Right lobe of liver (tissue), 6 donors: ENCODE results near the gene ULBP1. TPM values are rescaled to one million over a fixed set of nuclear protein-coding genes. Genes with fewer than 3 reads are reported as not detected.
"Not testable (repeated sequence)": the region's sequence is repeated elsewhere in the genome, so short reads cannot be mapped to it uniquely, and the experiment has no call there.

Source experiments
- ATAC-seq, 4 donors: fragments of 200-7000 bp; cut with Tn5 transposase; one replicate each; pipeline ENCODE4 v1.9.1; 2020; ENCODE audit warnings: mild to moderate bottlenecking in 4 of 4, moderate library complexity in 4 of 4
- DNase-seq, 3 donors: peaks; one replicate each; pipeline ENCODE4 v3.0.0-alpha.2; 2020
- H3K27ac ChIP-seq, 3 donors: fragments of 200-600 bp; one replicate each; pipeline ENCODE4 v1.8.0; 2022
- H3K27me3 ChIP-seq, 2 donors: fragments of 200-600 bp; one replicate each; pipeline ENCODE4 v1.8.0; 2022
- H3K36me3 ChIP-seq, 4 donors: fragments of 200-600 bp; sonication (generic) in 1 of 4; one replicate each; pipeline versions ENCODE4 v1.5.1 to v1.8.0; 2017 to 2022; ENCODE audit warnings: control low read depth in 1 of 4
- H3K4me1 ChIP-seq, 4 donors: fragments of 200-600 bp; sonication (generic) in 1 of 4; one replicate each; pipeline versions ENCODE4 v1.5.1 to v1.8.0; 2017 to 2022; ENCODE audit warnings: control low read depth in 1 of 4
- H3K4me3 ChIP-seq, 3 donors: fragments of 200-600 bp; one replicate each; pipeline ENCODE4 v1.8.0; 2022
- H3K9me3 ChIP-seq, 4 donors: fragments of 200-600 bp; sonication (generic) in 1 of 4; one replicate each; pipeline versions ENCODE4 v1.5.1 to v1.8.0; 2017 to 2022; ENCODE audit warnings: control low read depth in 1 of 4
- CTCF ChIP-seq, 4 donors: fragments of 200-600 bp in 3 of 4; fragments of 450-650 bp in 1 of 4; IDR thresholded peaks; one replicate each; pipeline versions ENCODE4 v1.5.1 to v1.8.0; 2016 to 2022; ENCODE audit warnings: antibody characterized with exemption in 4 of 4, mild to moderate bottlenecking in 2 of 4
- POLR2A ChIP-seq: fragments of 450-650 bp; IDR thresholded peaks from one replicate; pipeline ENCODE4 v1.6.1; 2017; ENCODE audit warnings: antibody characterized with exemption, mild to moderate bottlenecking
- WGBS: methylation state at CpG from one replicate; pipeline ENCODE4 v1.1.6; 2018; ENCODE audit warnings: low coverage, low lambda C conversion rate; ENCODE audit not compliant: insufficient coverage; ENCODE audit errors: missing lambda C conversion rate; 5-methylcytosine and 5-hydroxymethylcytosine counted together
- intact Hi-C, 2 donors: fragments of 100-400 bp; cut with DNase I; formaldehyde crosslinking; loops; one replicate each; pipeline versions ENCODE4 v1.11.2 to v1.14.1; 2022
- long read RNA-seq: library from polyadenylated mRNA; unstranded; transcript quantifications from one replicate; pipeline ENCODE4 v2.0.0, GENCODE V29; 2019
- total RNA-seq, 6 experiments: library from RNA; depleted of rRNA in 2 of 6; stranded (reverse); fragments of >200 nt in 2 of 6; fragmentation: NEBNext Ultra II Directional in 3 of 6; extraction: Animal tissue kit (Norgen Biotek cat#: 25700) in 3 of 6; gene quantifications; one replicate each; pipeline versions ENCODE4 v1.1.0 to v1.2.4, GENCODE V29; 2016 to 2023
- donor health status: DM: no; HTN: yes; CAD: no.
- donor health status: DM: no; HTN: no; CAD: no.
- donor health status: DM: no; HTN: no; CAD: no.
- donor health status: DM: no; HTN: yes; CAD: no.
- donor health status: DM: no; HTN: yes; CAD: no.

ULBP1 gene
- total RNA-seq = under 1 TPM in 5 of 6 experiments, not detected in 1; 0.07 to 0.43 (median 0.12) TPM
- long read RNA-seq = 0 reads

GRCh38 chr6:149963462-149964307, at the start of gene ULBP1:
Gene ULBP1, plus strand, starts transcription at chr6:149963943. Its CDS starts 107 bp downstream, at chr6:149964050.
- TF ChIP-seq POLR2A (no peak), CTCF (IDR thresholded peaks at IDR 0.05) (no peak)
- H3K27ac ChIP-seq = no peak within 1 kb of the TSS
- WGBS = 1% methylated on average over 29 of the region's 69 CpGs
- no peaks in the 10 kb centered on the region for H3K9me3 ChIP-seq
- intact Hi-C loops = no loop called here
- ATAC-seq (peak; percentile 86 to 95 (median 90)), DNase-seq (peak; percentile 82 to 91 (median 86))
- H3K27me3 ChIP-seq = peaks cover 0 to 10% of the 10 kb centered on the region in 2 donors
- no peaks in the 10 kb centered on the region for H3K4me1 ChIP-seq
- H3K4me3 ChIP-seq = peak within 1 kb of the TSS; percentile 29 to 60 (median 46)
- no peaks in the 10 kb centered on the region for H3K36me3 ChIP-seq

- Histone ChIP-seq H3K4me1 (no peaks in the 10 kb centered on the region), H3K4me3 (no peak overlapping the region), H3K9me3 (no peaks in the 10 kb centered on the region), H3K27ac (no peak overlapping the region), H3K27me3 (no peaks in the 10 kb centered on the region), H3K36me3 (no peaks in the 10 kb centered on the region)
- 86% methylated on average over 10 of the region's 10 CpGs for WGBS
- ATAC-seq (no peak), DNase-seq (no peak)
- TF ChIP-seq CTCF (IDR thresholded peaks at IDR 0.05) (no peak), POLR2A (no peak)
- intact Hi-C loops = no loop called here
Measured at GRCh38 chr6:149915970-149916865, 47.5 kb upstream of the ULBP1 start.

- no peaks in the 10 kb centered on the region for H3K36me3 ChIP-seq
- no peak overlapping the region for H3K27ac ChIP-seq
- H3K4me3 ChIP-seq = no peak overlapping the region
- no peaks in the 10 kb centered on the region for H3K27me3 ChIP-seq
- H3K4me1 ChIP-seq = no peaks in the 10 kb centered on the region
- H3K9me3 ChIP-seq = no peaks in the 10 kb centered on the region
- TF ChIP-seq CTCF (IDR thresholded peaks at IDR 0.05) (no peak), POLR2A (no peak)
- ATAC-seq (no peak), DNase-seq (no peak)
- 90% methylated on average over 2 of the region's 2 CpGs for WGBS
- intact Hi-C loops = no loop called here
Measured at GRCh38 chr6:149917679-149918078, 46.1 kb upstream of the ULBP1 start.

- no peak overlapping the region for H3K27ac ChIP-seq
- no peaks in the 10 kb centered on the region for H3K36me3 ChIP-seq
- no peaks in the 10 kb centered on the region for H3K9me3 ChIP-seq
- DNase-seq (no peak), ATAC-seq (no peak)
- TF ChIP-seq POLR2A = no peak
- intact Hi-C loops = no loop called here
- 65% methylated on average over 4 of the region's 6 CpGs for WGBS
- no peak overlapping the region for H3K4me3 ChIP-seq
- H3K27me3 ChIP-seq = no peaks in the 10 kb centered on the region
- peaks cover 0 to 3% (median 0%) of the 10 kb centered on the region in 4 donors for H3K4me1 ChIP-seq
Measured at GRCh38 chr6:149918151-149918905, 45.4 kb upstream of the ULBP1 start.

GRCh38 chr6:149919126-149919833, 44.5 kb upstream of the ULBP1 start:
- H3K27ac ChIP-seq, H3K36me3 ChIP-seq, H3K4me3 ChIP-seq, H3K4me1 ChIP-seq, H3K9me3 ChIP-seq, intact Hi-C loops, H3K27me3 ChIP-seq, DNase-seq, ATAC-seq: not testable (repeated sequence)
- 72% methylated on average over 10 of the region's 11 CpGs for WGBS
